HG02678 (cell line): Measurements from ENCODE around the gene MIPOL1.
"Not testable (repeated sequence)": the region's sequence is repeated elsewhere in the genome, so short reads cannot be mapped to it uniquely, and the experiment has no call there.

ENCODE experiments used
- ATAC-seq: cut with Tn5 transposase; IDR thresholded peaks from one replicate; pipeline ENCODE4 v1.9.1; 2021; ENCODE audit warnings: mild to moderate bottlenecking, moderate library complexity; ENCODE audit not compliant: unreplicated experiment

MIPOL1 gene

GRCh38 chr14:37197421-37198272 is at the start of gene MIPOL1:
MIPOL1 (plus strand) TSS chr14:37197937; CDS start chr14:37247889, 49,952 bp downstream.
- ATAC-seq, result no peak

GRCh38 chr14:37150414-37150813 is 47.3 kb upstream of the MIPOL1 start:
- ATAC-seq, result no peak

GRCh38 chr14:37153005-37153404 is 44.7 kb upstream of the MIPOL1 start:
- no peak for ATAC-seq

GRCh38 chr14:37153483-37153882 is 44.3 kb upstream of the MIPOL1 start:
- ATAC-seq, result no peak

- ATAC-seq, result no peak
Measured at GRCh38 chr14:37157987-37158386, 39.8 kb upstream of the MIPOL1 start.

- ATAC-seq, result not testable (repeated sequence)
Measured at GRCh38 chr14:37162307-37162706, 35.4 kb upstream of the MIPOL1 start.

GRCh38 chr14:37165794-37166193 is 31.9 kb upstream of the MIPOL1 start:
- ATAC-seq, result no peak

GRCh38 chr14:37167151-37168047 is 30.3 kb upstream of the MIPOL1 start:
- no peak for ATAC-seq

- ATAC-seq, result no peak
Measured at GRCh38 chr14:37168721-37169120, 29.0 kb upstream of the MIPOL1 start.

- ATAC-seq, result no peak
Measured at GRCh38 chr14:37170237-37170636, 27.5 kb upstream of the MIPOL1 start.

GRCh38 chr14:37170993-37171392 is 26.7 kb upstream of the MIPOL1 start:
- no peak for ATAC-seq

GRCh38 chr14:37171678-37172023 is 26.1 kb upstream of the MIPOL1 start:
- ATAC-seq, result no peak

- ATAC-seq, result no peak
Measured at GRCh38 chr14:37172024-37172869, 25.5 kb upstream of the MIPOL1 start, which contains the start of gene SLC25A21. SLC25A21 (minus strand) TSS chr14:37172606.

- ATAC-seq, result no peak
Measured at GRCh38 chr14:37172936-37173614, 24.7 kb upstream of the MIPOL1 start.

GRCh38 chr14:37179896-37180502 is 17.7 kb upstream of the MIPOL1 start:
- no peak for ATAC-seq

GRCh38 chr14:37180886-37181285 is 16.9 kb upstream of the MIPOL1 start:
- ATAC-seq, result not testable (repeated sequence)

GRCh38 chr14:37181441-37181840 is 16.3 kb upstream of the MIPOL1 start:
- ATAC-seq, result no peak

- ATAC-seq, result not testable (repeated sequence)
Measured at GRCh38 chr14:37184520-37184919, 13.2 kb upstream of the MIPOL1 start.

GRCh38 chr14:37185670-37186069 is 12.1 kb upstream of the MIPOL1 start:
- no peak for ATAC-seq

- no peak for ATAC-seq
Measured at GRCh38 chr14:37186865-37187264, 10.9 kb upstream of the MIPOL1 start.
